GM18505 (cell line): Measurements from ENCODE around the gene IMMP1L.

ENCODE experiments used
- ATAC-seq: cut with Tn5 transposase; IDR thresholded peaks from one replicate; pipeline ENCODE4 v1.9.1; 2021; ENCODE audit not compliant: unreplicated experiment
- POLR2A ChIP-seq: IDR thresholded peaks from 4 replicates; pipeline ENCODE4 v1.6.1; 2011; ENCODE audit warnings: borderline replicate concordance; ENCODE audit not compliant: insufficient read depth, insufficient read length; ENCODE audit errors: extremely low read depth

IMMP1L gene

DNA sequence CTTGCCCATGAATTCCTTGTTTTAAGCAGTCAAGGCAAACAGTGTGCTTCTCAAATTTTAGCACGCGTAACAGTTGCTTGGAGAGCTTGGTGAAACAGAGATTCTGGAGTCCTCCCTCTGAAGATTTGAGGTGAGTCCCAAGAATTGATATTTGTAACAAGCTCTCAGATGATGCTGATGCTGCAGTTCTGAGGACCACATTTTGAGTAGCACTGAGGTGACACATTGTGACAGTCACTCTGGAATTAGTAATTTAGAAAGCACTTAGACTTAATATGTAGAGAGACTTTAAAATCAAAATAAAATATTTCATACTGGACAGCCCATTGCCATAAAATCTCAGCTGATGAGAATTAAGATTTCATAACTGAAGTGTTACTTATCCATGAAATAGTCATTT is 101.2 kb downstream of the IMMP1L start:
- no peak for ATAC-seq
- TF ChIP-seq POLR2A = no peak

DNA sequence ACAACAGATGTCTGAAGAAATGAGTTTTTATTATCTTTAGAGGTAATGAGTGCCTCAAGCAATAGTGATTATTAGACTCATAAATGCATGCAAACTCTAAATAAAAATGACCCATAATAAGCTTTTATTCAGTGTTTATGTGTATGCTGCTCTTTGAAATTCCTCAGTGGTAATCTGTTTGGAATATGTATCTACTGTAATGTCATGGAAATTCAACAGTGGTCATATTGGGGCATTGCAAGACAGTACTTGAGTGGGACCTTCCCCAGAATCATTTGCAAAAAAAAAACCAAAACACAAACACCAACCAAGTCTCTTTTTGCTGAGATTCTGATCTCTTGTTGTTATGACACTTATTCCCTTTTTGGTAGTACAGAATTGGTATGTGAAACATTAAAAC is 104.8 kb downstream of the IMMP1L start:
- no peak for ATAC-seq
- no peak for TF ChIP-seq POLR2A

DNA sequence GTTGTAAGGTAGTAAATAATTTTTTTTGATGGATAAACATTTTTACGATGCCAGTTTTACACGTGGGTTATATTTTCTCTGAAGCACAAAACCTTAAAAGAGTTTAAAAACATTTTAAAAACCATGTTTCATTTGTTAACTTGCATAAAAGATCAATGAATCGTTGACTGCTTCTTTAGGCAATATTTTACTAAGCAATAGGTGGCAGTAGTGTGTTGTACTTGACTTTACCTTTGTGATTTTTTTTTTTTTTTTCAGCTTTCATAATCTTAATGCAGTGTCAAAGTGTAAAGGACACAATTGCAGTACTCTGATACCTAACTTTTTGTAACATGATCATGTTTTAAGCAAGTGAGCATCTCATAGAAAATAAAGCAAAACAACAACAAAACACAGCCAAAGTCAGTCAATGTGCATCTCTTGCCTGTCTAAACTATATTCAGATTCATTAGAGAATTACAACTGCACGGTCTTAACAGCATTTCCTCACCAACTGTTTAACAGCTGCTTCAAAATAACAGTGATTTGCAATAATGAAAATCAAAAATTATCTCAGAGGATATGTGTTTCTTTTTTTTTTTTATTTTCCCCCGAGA is 112.1 kb downstream of the IMMP1L start:
- ATAC-seq = no peak
- TF ChIP-seq POLR2A = no peak

DNA sequence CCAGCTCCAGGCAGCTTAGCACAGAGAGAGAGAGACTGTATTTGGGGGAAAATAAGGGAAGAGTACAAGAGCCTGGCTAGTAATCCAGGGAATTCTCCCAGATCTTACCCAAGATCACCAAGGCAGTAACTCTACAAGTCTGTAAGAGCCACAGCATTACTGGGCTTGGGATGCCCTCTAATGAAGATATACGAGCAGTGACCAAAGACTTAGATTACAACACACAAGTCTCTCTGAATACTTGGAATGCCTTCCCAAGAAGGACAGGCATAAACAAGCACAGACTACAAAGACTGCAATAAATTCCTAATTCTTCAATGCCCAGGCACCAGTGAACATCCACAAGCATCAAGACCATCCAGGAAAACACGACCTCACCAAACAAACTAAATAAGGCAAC is 122.0 kb downstream of the IMMP1L start:
- no peak for ATAC-seq
- no peak for TF ChIP-seq POLR2A

DNA sequence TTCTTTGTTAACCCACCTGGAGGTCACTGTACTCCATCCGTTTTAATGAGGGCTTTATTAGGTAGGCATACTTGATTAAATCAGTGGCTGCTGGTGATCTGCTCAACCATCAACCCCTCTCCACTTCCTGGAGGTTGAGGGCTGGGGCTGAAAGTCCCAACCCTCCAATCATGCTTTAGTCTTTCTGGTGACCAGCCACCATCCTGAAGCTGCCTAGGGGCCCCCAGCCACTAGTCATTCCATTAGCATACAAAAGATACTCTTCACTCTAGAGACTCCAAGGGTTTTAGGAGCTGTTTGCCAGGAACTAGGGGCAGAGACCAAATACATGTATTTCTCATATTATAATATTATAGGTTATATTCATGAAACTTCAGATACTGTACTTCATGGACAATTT is 126.3 kb downstream of the IMMP1L start:
- no peak for TF ChIP-seq POLR2A
- ATAC-seq = no peak
